ENCODE measurements around the gene GPR15LG. TPM values are rescaled to one million over a fixed set of nuclear protein-coding genes. Genes with fewer than 3 reads are reported as not detected.
A peak's percentile ranks its signal among the peaks of the same experiment; 100 is the strongest.

GPR15LG gene
- total and polyA plus RNA-seq, 10 of the 15 experiments (the other 5 are each of a cell fraction or from before 2014, with no cell fraction given) = 1.1 to 12.2 (median 1.4) TPM

GRCh38 chr10:84139126-84140035, 34.2 kb upstream of the GPR15LG start, which contains the start of gene GHITM (continued):
- peak; percentile 92 for TF ChIP-seq ZBTB40 (IDR thresholded peaks at IDR 0.05; ENCODE audit: borderline replicate concordance)
- no peak; the same call in 1 of the 2 replicates for TF ChIP-seq FOXK2 (IDR thresholded peaks at IDR 0.05)
- no peak for TF ChIP-seq EED (IDR thresholded peaks at IDR 0.05; ENCODE audit: low read depth)
- TF ChIP-seq YY1 (IDR thresholded peaks at IDR 0.05; ENCODE audit: low read depth, low read length) = peak; percentile 100
- peak; percentile 21 to 39 (median 29); a peak in 4 of 6 replicates for TF ChIP-seq CTCF (IDR thresholded peaks at IDR 0.05 in 2 of 3, conservative IDR thresholded peaks at IDR 0.05 in 1 of 3; ENCODE audit: control insufficient read depth in 2 of 3, extremely low read depth in 1 of 3, insufficient read depth in 1 of 3, low read depth in 3 of 3, low read length in 3 of 3)
- TF ChIP-seq SREBF2 (IDR thresholded peaks at IDR 0.05; ENCODE audit: low read length) = 0 out of 2 replicates have a peak, but pooled peaks have one; percentile 29
- TF ChIP-seq TAF1 (IDR thresholded peaks at IDR 0.05; ENCODE audit: borderline replicate concordance, low read depth, low read length) = peak; percentile 71; the same call in 1 of the 2 replicates
- no peak; the same call in 1 of the 2 replicates for TF ChIP-seq SMC3 (IDR thresholded peaks at IDR 0.05; ENCODE audit: borderline replicate concordance, low read length)
- TF ChIP-seq TCF12 (IDR thresholded peaks at IDR 0.05; ENCODE audit: low read depth, low read length) = peak; percentile 31; the same call in 1 of the 2 replicates
- TF ChIP-seq KAT2A (conservative IDR thresholded peaks at IDR 0.05; ENCODE audit: control insufficient read depth, low read depth, low read length) = no peak
- peak; percentile 86; the same call in 1 of the 2 replicates for TF ChIP-seq ZNF207 (IDR thresholded peaks at IDR 0.05; ENCODE audit: borderline replicate concordance)
- TF ChIP-seq, protein P1, sequence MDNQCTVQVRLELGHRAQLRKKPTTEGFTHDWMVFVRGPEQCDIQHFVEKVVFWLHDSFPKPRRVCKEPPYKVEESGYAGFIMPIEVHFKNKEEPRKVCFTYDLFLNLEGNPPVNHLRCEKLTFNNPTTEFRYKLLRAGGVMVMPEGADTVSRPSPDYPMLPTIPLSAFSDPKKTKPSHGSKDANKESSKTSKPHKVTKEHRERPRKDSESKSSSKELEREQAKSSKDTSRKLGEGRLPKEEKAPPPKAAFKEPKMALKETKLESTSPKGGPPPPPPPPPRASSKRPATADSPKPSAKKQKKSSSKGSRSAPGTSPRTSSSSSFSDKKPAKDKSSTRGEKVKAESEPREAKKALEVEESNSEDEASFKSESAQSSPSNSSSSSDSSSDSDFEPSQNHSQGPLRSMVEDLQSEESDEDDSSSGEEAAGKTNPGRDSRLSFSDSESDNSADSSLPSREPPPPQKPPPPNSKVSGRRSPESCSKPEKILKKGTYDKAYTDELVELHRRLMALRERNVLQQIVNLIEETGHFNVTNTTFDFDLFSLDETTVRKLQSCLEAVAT (IDR thresholded peaks at IDR 0.05) = 0 out of 2 replicates have a peak, but pooled peaks have one; percentile 71
- peak; percentile 17; the same call in 1 of the 2 replicates for TF ChIP-seq HSF1 (IDR thresholded peaks at IDR 0.05; ENCODE audit: low read depth, low read length)
- TF ChIP-seq WRNIP1 (IDR thresholded peaks at IDR 0.05; ENCODE audit: borderline replicate concordance, low read depth, low read length) = no peak

Measured in GM12878 (cell line).